Transverse colon (tissue), 4 donors: ENCODE measurements around the gene CCDC74A. TPM values are rescaled to one million over a fixed set of nuclear protein-coding genes. Genes with fewer than 3 reads are reported as not detected.
"Not testable (repeated sequence)": the region's sequence is repeated elsewhere in the genome, so short reads cannot be mapped to it uniquely, and the experiment has no call there.

Source experiments
- DNase-seq: peaks from one replicate; pipeline ENCODE4 v3.0.0-alpha.2; 2019
- H3K27ac ChIP-seq, 4 donors: fragments of 200-600 bp; sonication (generic); 2 replicates each; pipeline ENCODE4 v1.5.1; 2016 to 2018; ENCODE audit warnings: inconsistent platforms in 4 of 4
- H3K27me3 ChIP-seq: fragments of 200-600 bp; sonication (generic); 2 replicates; pipeline ENCODE4 v1.5.1; 2017; ENCODE audit warnings: inconsistent platforms
- H3K36me3 ChIP-seq, 4 donors: fragments of 200-600 bp; sonication (generic); 2 replicates each; pipeline ENCODE4 v1.5.1; 2017 to 2019; ENCODE audit warnings: inconsistent platforms in 4 of 4
- H3K4me1 ChIP-seq, 4 donors: fragments of 200-600 bp; sonication (generic); 2 replicates each; pipeline ENCODE4 v1.5.1; 2017 to 2020; ENCODE audit warnings: inconsistent platforms in 4 of 4
- H3K4me3 ChIP-seq, 4 donors: fragments of 200-600 bp; sonication (generic); 1 replicate in 1 of 4; 2 replicates in 3 of 4; pipeline versions ENCODE4 v1.5.1 to v1.6.1; 2017 to 2019; ENCODE audit warnings: inconsistent platforms in 4 of 4
- H3K9me3 ChIP-seq, 2 donors: fragments of 200-600 bp; sonication (generic); 2 replicates each; pipeline ENCODE4 v1.5.1; 2017 to 2019; ENCODE audit warnings: inconsistent platforms in 2 of 2
- CTCF ChIP-seq, 5 experiments: fragments of 200-600 bp in 3 of 5; fragments of 450-650 bp in 2 of 5; sonication (generic) in 3 of 5; IDR thresholded peaks; 1 replicate in 2 of 5; 2 replicates in 3 of 5; pipeline ENCODE4 v1.5.1; 2016 to 2017; ENCODE audit warnings: antibody characterized with exemption in 5 of 5, inconsistent platforms in 3 of 5, mild to moderate bottlenecking in 2 of 5, moderate library complexity in 1 of 5
- EP300 ChIP-seq: sonication (generic); formaldehyde crosslinking; IDR thresholded peaks from one replicate; pipeline ENCODE4 v1.6.1; 2017; ENCODE audit warnings: antibody characterized with exemption, low read depth
- POLR2A ChIP-seq: fragments of 450-650 bp; IDR thresholded peaks from one replicate; pipeline ENCODE4 v1.6.1; 2016; ENCODE audit warnings: antibody characterized with exemption, mild to moderate bottlenecking, moderate library complexity
- POLR2AphosphoS5 ChIP-seq, 3 donors: sonication (generic); formaldehyde crosslinking; IDR thresholded peaks; one replicate each; pipeline ENCODE4 v1.6.1; 2016; ENCODE audit warnings: antibody characterized with exemption in 3 of 3
- WGBS, 2 donors: methylation state at CpG; one replicate each; pipeline ENCODE4 v1.1.5; 2018; ENCODE audit warnings: low coverage in 1 of 2; 5-methylcytosine and 5-hydroxymethylcytosine counted together
- in situ Hi-C, 4 donors: fragments of 200-750 bp; cut with MboI; loops; one replicate each; pipeline versions ENCODE4 v1.15.0 to v1.15.1; 2017; ENCODE audit warnings: low sequenced_read_pairs in 3 of 4, low pct_ligation_motif_present in 1 of 4, low pct_unique_long_range_greater_than_20kb in 1 of 4
- intact Hi-C: fragments of 100-400 bp; cut with DNase I; formaldehyde crosslinking; loops from one replicate; pipeline ENCODE4 v1.15.1; 2023; ENCODE audit warnings: low total_unique reads
- total RNA-seq, 4 donors: library from RNA; depleted of rRNA; stranded (reverse); fragments of >200 nt; gene quantifications; one replicate each; pipeline ENCODE4 v1.1.0, GENCODE V29; 2016

CCDC74A gene
- total RNA-seq, 4 donors from 2014 or later: 1.8 to 10.9 (median 4.4) TPM; not detected in 1

GRCh38 chr2:131511969-131512870, 15.5 kb upstream of the CCDC74A start:
- H3K9me3 ChIP-seq, H3K27me3 ChIP-seq, H3K4me1 ChIP-seq, H3K27ac ChIP-seq, DNase-seq, in situ Hi-C loops, H3K4me3 ChIP-seq, intact Hi-C loops: not testable (repeated sequence)
- H3K36me3 ChIP-seq: peaks cover 0 to 18% (median 2%) of the 10 kb centered on the region in 4 donors
- WGBS, 2 donors: 56 to 93% methylated on average over 6 to 10 of the region's 17 CpGs

- H3K27ac ChIP-seq, H3K9me3 ChIP-seq, intact Hi-C loops, H3K4me3 ChIP-seq, H3K36me3 ChIP-seq, H3K4me1 ChIP-seq, DNase-seq, H3K27me3 ChIP-seq, in situ Hi-C loops: not testable (repeated sequence)
- WGBS, 2 donors: 67 to 83% methylated on average over 3 to 15 of the region's 15 CpGs
These were observed 13.1 kb upstream of the CCDC74A start for GRCh38 chr2:131514408-131515166.

- H3K27me3 ChIP-seq, DNase-seq, H3K27ac ChIP-seq, intact Hi-C loops, H3K9me3 ChIP-seq, in situ Hi-C loops, H3K4me1 ChIP-seq, H3K4me3 ChIP-seq, H3K36me3 ChIP-seq: not testable (repeated sequence)
- 78% methylated on average over 14 of the region's 14 CpGs; no CpG with 5 or more reads in 1 of the 2 donors for WGBS, 2 donors
These were observed 12.5 kb upstream of the CCDC74A start for GRCh38 chr2:131515235-131515634.

GRCh38 chr2:131516011-131516410, 11.7 kb upstream of the CCDC74A start:
- TF ChIP-seq CTCF (IDR thresholded peaks at IDR 0.05): no peak
- no peak for TF ChIP-seq POLR2A
- no peak for TF ChIP-seq POLR2AphosphoS5 (IDR thresholded peaks at IDR 0.05)
- no peak for TF ChIP-seq EP300
- Histone ChIP-seq H3K4me3 (no peak overlapping the region), H3K9me3 (no peaks in the 10 kb centered on the region), H3K27me3 (no peaks in the 10 kb centered on the region), H3K27ac (no peak overlapping the region), H3K36me3 (peaks cover 0 to 7% (median 3%) of the 10 kb centered on the region in 4 donors), H3K4me1 (no peaks in the 10 kb centered on the region)
- intact Hi-C loops: no loop called here
- WGBS, 2 donors: 89% methylated on average over 10 of the region's 10 CpGs; no CpG with 5 or more reads in 1 of the 2 donors
- in situ Hi-C loops: no loop called here
- no peak for DNase-seq

- 86% methylated on average over 10 of the region's 11 CpGs; no CpG with 5 or more reads in 1 of the 2 donors for WGBS, 2 donors
- H3K4me1 ChIP-seq, H3K27ac ChIP-seq, H3K36me3 ChIP-seq, H3K27me3 ChIP-seq, H3K9me3 ChIP-seq, in situ Hi-C loops, H3K4me3 ChIP-seq, DNase-seq, intact Hi-C loops: not testable (repeated sequence)
These were observed 11.1 kb upstream of the CCDC74A start for GRCh38 chr2:131516621-131517020.
